Measurements from ENCODE around the gene CLIP1.
"Not testable (repeated sequence)": the region's sequence is repeated elsewhere in the genome, so short reads cannot be mapped to it uniquely, and the experiment has no call there.

CLIP1 gene

GRCh38 chr12:122291431-122291830, 131.0 kb downstream of the CLIP1 start:
- in situ Hi-C loops (cut with MboI; ENCODE audit: low sequenced_read_pairs), result no loop called here
- no peaks in the 10 kb centered on the region for H3K4me1 ChIP-seq

GRCh38 chr12:122283680-122284079, 138.8 kb downstream of the CLIP1 start:
- H3K36me3 ChIP-seq (replicated peaks), result no peaks in the 10 kb centered on the region; the same call in 1 of the 2 replicates
- peaks cover 6% of the 10 kb centered on the region for H3K4me1 ChIP-seq
- H3K9me3 ChIP-seq, result no peaks in the 10 kb centered on the region
- no peak overlapping the region for H3K4me3 ChIP-seq
- in situ Hi-C loops (cut with MboI; ENCODE audit: low sequenced_read_pairs), result no loop called here
- no peak for DNase-seq (ENCODE audit: low spot score in 2 of 2)
- H3K27me3 ChIP-seq (ENCODE audit: low read depth), result no peaks in the 10 kb centered on the region

More at GRCh38 chr12:122291431-122291830, 131.0 kb downstream of the CLIP1 start:
- H3K36me3 ChIP-seq (replicated peaks), result no peaks in the 10 kb centered on the region
- DNase-seq (ENCODE audit: low spot score in 2 of 2), result no peak
- no peaks in the 10 kb centered on the region for H3K9me3 ChIP-seq
- H3K4me3 ChIP-seq, result no peak overlapping the region
- H3K27me3 ChIP-seq (ENCODE audit: low read depth), result no peaks in the 10 kb centered on the region

- DNase-seq (ENCODE audit: low spot score in 2 of 2), result peak; percentile 28 to 54
- Histone ChIP-seq H3K4me1 (peaks cover 6% of the 10 kb centered on the region), H3K9me3 (no peaks in the 10 kb centered on the region), H3K36me3 (replicated peaks) (peaks cover 3% of the 10 kb centered on the region), H3K27me3 (ENCODE audit: low read depth) (no peaks in the 10 kb centered on the region), H3K4me3 (no peak overlapping the region)
- in situ Hi-C loops (cut with MboI; ENCODE audit: low sequenced_read_pairs), result no loop called here
Measured at GRCh38 chr12:122282061-122282460, 140.4 kb downstream of the CLIP1 start.

GRCh38 chr12:122276242-122276641, 146.2 kb downstream of the CLIP1 start:
- H3K27me3 ChIP-seq (ENCODE audit: low read depth), result no peaks in the 10 kb centered on the region
- H3K36me3 ChIP-seq (replicated peaks), result peaks cover 6% of the 10 kb centered on the region
- H3K4me3 ChIP-seq, result no peak overlapping the region
- in situ Hi-C loops (cut with MboI; ENCODE audit: low sequenced_read_pairs), result no loop called here
- H3K9me3 ChIP-seq, result no peaks in the 10 kb centered on the region
- H3K4me1 ChIP-seq, result no peaks in the 10 kb centered on the region
- no peak for DNase-seq (ENCODE audit: low spot score in 2 of 2)

- Histone ChIP-seq H3K9me3 (no peaks in the 10 kb centered on the region), H3K4me3 (no peak overlapping the region), H3K4me1 (no peaks in the 10 kb centered on the region), H3K27me3 (ENCODE audit: low read depth) (no peaks in the 10 kb centered on the region), H3K36me3 (replicated peaks) (peaks cover 6% of the 10 kb centered on the region)
- no peak for DNase-seq (ENCODE audit: low spot score in 2 of 2)
- in situ Hi-C loops (cut with MboI; ENCODE audit: low sequenced_read_pairs), result no loop called here
Measured at GRCh38 chr12:122275459-122275858, 147.0 kb downstream of the CLIP1 start.

GRCh38 chr12:122266230-122266901, 156.1 kb downstream of the CLIP1 start, which contains the start of gene VPS33A:
TSS of gene VPS33A (minus strand) at chr12:122266494. CDS start at chr12:122266408, 86 bp downstream.
- in situ Hi-C loops (cut with MboI; ENCODE audit: low sequenced_read_pairs), result no loop called here
- H3K36me3 ChIP-seq (replicated peaks), result peaks cover 9% of the 10 kb centered on the region
- DNase-seq (ENCODE audit: low spot score in 2 of 2), result peak; percentile 94 to 98
- no peaks in the 10 kb centered on the region for H3K27me3 ChIP-seq (ENCODE audit: low read depth)
- peaks cover 5% of the 10 kb centered on the region; the same call in 1 of the 2 replicates for H3K4me1 ChIP-seq
- peak within 1 kb of the TSS; percentile 96 for H3K4me3 ChIP-seq
- no peaks in the 10 kb centered on the region for H3K9me3 ChIP-seq

- Histone ChIP-seq H3K4me1 (peaks cover 5% of the 10 kb centered on the region; the same call in 1 of the 2 replicates), H3K4me3 (peak overlapping the region; percentile 96), H3K36me3 (replicated peaks) (peaks cover 13% of the 10 kb centered on the region), H3K9me3 (no peaks in the 10 kb centered on the region), H3K27me3 (ENCODE audit: low read depth) (no peaks in the 10 kb centered on the region)
- in situ Hi-C loops (cut with MboI; ENCODE audit: low sequenced_read_pairs), result no loop called here
- no peak for DNase-seq (ENCODE audit: low spot score in 2 of 2)
Measured at GRCh38 chr12:122265886-122266229, 156.6 kb downstream of the CLIP1 start.

GRCh38 chr12:122265476-122265875, 157.0 kb downstream of the CLIP1 start:
- Histone ChIP-seq H3K4me1 (peaks cover 5% of the 10 kb centered on the region; the same call in 1 of the 2 replicates), H3K4me3 (peak overlapping the region; percentile 96), H3K9me3 (no peaks in the 10 kb centered on the region), H3K27me3 (ENCODE audit: low read depth) (no peaks in the 10 kb centered on the region), H3K36me3 (replicated peaks) (peaks cover 16% of the 10 kb centered on the region)
- DNase-seq (ENCODE audit: low spot score in 2 of 2), result no peak
- in situ Hi-C loops (cut with MboI; ENCODE audit: low sequenced_read_pairs), result no loop called here

GRCh38 chr12:122260735-122261134, 161.7 kb downstream of the CLIP1 start:
- DNase-seq (ENCODE audit: low spot score in 2 of 2); H3K27me3 ChIP-seq (ENCODE audit: low read depth); in situ Hi-C loops (cut with MboI; ENCODE audit: low sequenced_read_pairs); H3K4me3 ChIP-seq; H3K4me1 ChIP-seq; H3K9me3 ChIP-seq: not testable (repeated sequence)
- H3K36me3 ChIP-seq (replicated peaks), result peaks cover 31% of the 10 kb centered on the region

- DNase-seq (ENCODE audit: low spot score in 2 of 2); H3K9me3 ChIP-seq; H3K4me3 ChIP-seq; H3K27me3 ChIP-seq (ENCODE audit: low read depth); in situ Hi-C loops (cut with MboI; ENCODE audit: low sequenced_read_pairs); H3K4me1 ChIP-seq: not testable (repeated sequence)
- H3K36me3 ChIP-seq (replicated peaks), result peaks cover 30% of the 10 kb centered on the region
Measured at GRCh38 chr12:122258939-122259338, 163.5 kb downstream of the CLIP1 start.

GRCh38 chr12:122258462-122258861, 164.0 kb downstream of the CLIP1 start:
- peaks cover 25% of the 10 kb centered on the region for H3K36me3 ChIP-seq (replicated peaks)
- H3K4me3 ChIP-seq; in situ Hi-C loops (cut with MboI; ENCODE audit: low sequenced_read_pairs): not testable (repeated sequence)

GRCh38 chr12:122250536-122250935, 171.9 kb downstream of the CLIP1 start:
- H3K36me3 ChIP-seq (replicated peaks), result peaks cover 6% of the 10 kb centered on the region
- in situ Hi-C loops (cut with MboI; ENCODE audit: low sequenced_read_pairs), result no loop called here
- no peak overlapping the region for H3K4me3 ChIP-seq
- H3K4me1 ChIP-seq, result no peaks in the 10 kb centered on the region
- no peaks in the 10 kb centered on the region for H3K27me3 ChIP-seq (ENCODE audit: low read depth)
- DNase-seq (ENCODE audit: low spot score in 2 of 2), result no peak
- no peaks in the 10 kb centered on the region for H3K9me3 ChIP-seq

More at GRCh38 chr12:122258462-122258861, 164.0 kb downstream of the CLIP1 start:
- not testable (repeated sequence) for H3K9me3 ChIP-seq; H3K4me1 ChIP-seq; DNase-seq (ENCODE audit: low spot score in 2 of 2); H3K27me3 ChIP-seq (ENCODE audit: low read depth)

GRCh38 chr12:122250047-122250446, 172.4 kb downstream of the CLIP1 start:
- Histone ChIP-seq H3K27me3 (ENCODE audit: low read depth) (no peaks in the 10 kb centered on the region), H3K4me3 (no peak overlapping the region), H3K36me3 (replicated peaks) (peaks cover 6% of the 10 kb centered on the region), H3K9me3 (no peaks in the 10 kb centered on the region), H3K4me1 (no peaks in the 10 kb centered on the region)
- in situ Hi-C loops (cut with MboI; ENCODE audit: low sequenced_read_pairs), result no loop called here
- no peak for DNase-seq (ENCODE audit: low spot score in 2 of 2)

- Histone ChIP-seq H3K36me3 (replicated peaks) (peaks cover 12% of the 10 kb centered on the region), H3K4me3 (no peak overlapping the region), H3K9me3 (no peaks in the 10 kb centered on the region), H3K4me1 (no peaks in the 10 kb centered on the region), H3K27me3 (ENCODE audit: low read depth) (no peaks in the 10 kb centered on the region)
- no peak for DNase-seq (ENCODE audit: low spot score in 2 of 2)
- in situ Hi-C loops (cut with MboI; ENCODE audit: low sequenced_read_pairs), result no loop called here
Measured at GRCh38 chr12:122245553-122245952, 176.9 kb downstream of the CLIP1 start.
